Cardiac muscle cell (in vitro differentiated cells and primary cell): ENCODE measurements around the gene ATXN7. TPM values are rescaled to one million over a fixed set of nuclear protein-coding genes. Genes with fewer than 3 reads are reported as not detected.

Experiments
- DNase-seq, 2 donors: peaks; one replicate each; pipeline versions ENCODE4 v3.0.0 to v3.0.0-alpha.2; 2010 to 2017; ENCODE audit warnings: low read depth in 1 of 2, low spot score in 1 of 2
- H3K27ac ChIP-seq: fragments of 200-600 bp; sonication (generic); 2 replicates; pipeline ENCODE4 v1.5.1; 2016
- H3K27me3 ChIP-seq: fragments of 200-600 bp; sonication (generic); 2 replicates; pipeline ENCODE4 v1.6.0; 2016; ENCODE audit warnings: control low read depth
- H3K36me3 ChIP-seq: fragments of 200-600 bp; sonication (generic); 2 replicates; pipeline ENCODE4 v1.5.1; 2016; ENCODE audit warnings: control low read depth
- H3K4me1 ChIP-seq: fragments of 200-600 bp; sonication (generic); 2 replicates; pipeline ENCODE4 v1.8.1; 2017; ENCODE audit warnings: low read depth, mild to moderate bottlenecking, mixed run types
- H3K4me3 ChIP-seq: fragments of 200-600 bp; sonication (generic); 2 replicates; pipeline ENCODE4 v1.5.1; 2016; ENCODE audit warnings: mild to moderate bottlenecking
- H3K9me3 ChIP-seq: fragments of 200-600 bp; sonication (generic); 2 replicates; pipeline ENCODE4 v1.5.1; 2017; ENCODE audit warnings: low read depth, mild to moderate bottlenecking, control low read depth
- polyA plus RNA-seq: library from polyadenylated mRNA; unstranded; fragments of >200 nt; fragmentation: Nextera tagmentation; extraction: Ambion mirVana; gene quantifications from 2 replicates; pipeline ENCODE4 v1.2.1, GENCODE V29; 2016
- total RNA-seq: library from RNA; depleted of rRNA; stranded (reverse); fragments of >200 nt; gene quantifications from 2 replicates; pipeline ENCODE4 v1.2.3, GENCODE V29; 2016
- TF ChIP-seq, protein P1 (sequence below): IDR thresholded peaks from 2 replicates; pipeline ENCODE4 v1.5.1; 2012; ENCODE audit warnings: low read depth, mild to moderate bottlenecking, low read length

Gene ATXN7
- total and polyA plus RNA-seq, 2 experiments from 2014 or later, result 8.2 to 8.3 TPM

DNA sequence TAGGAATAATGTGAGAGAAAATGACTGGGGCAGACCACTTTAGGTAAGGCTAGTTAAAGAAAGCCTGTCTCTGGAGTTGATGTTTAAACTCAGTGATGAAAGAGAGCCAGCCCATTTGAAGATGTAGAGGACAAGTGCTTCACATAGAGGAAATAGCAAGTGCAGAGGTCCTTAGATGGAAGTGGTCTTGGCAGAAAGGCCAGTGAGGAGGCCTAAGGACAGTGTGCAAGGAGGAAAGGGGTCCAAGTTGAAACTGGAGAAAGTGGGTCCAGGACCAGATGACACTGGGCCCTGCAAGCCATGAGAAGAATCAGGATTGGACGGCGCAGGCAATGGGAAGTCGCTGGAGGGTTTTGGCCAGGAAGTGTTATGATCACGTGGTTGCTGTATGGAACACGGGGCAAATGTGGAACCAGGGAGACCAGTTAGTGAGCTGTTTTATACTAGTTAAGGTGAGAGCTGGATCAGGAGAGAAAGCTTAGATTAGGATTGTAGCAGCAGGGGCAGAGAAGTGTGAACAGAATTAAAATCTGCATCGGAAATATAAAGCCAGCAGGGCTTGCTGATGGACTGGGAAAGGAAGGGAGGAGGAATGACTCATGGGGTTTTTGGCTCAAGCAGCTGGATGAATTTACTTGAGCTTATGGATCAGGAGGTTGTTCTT, 96.5 kb downstream of the ATXN7 start:
- Histone ChIP-seq H3K9me3 (no peaks in the 10 kb centered on the region), H3K4me3 (no peak overlapping the region), H3K36me3 (no peaks in the 10 kb centered on the region), H3K27ac (no peak overlapping the region), H3K27me3 (no peaks in the 10 kb centered on the region), H3K4me1 (peaks cover 8% of the 10 kb centered on the region)
- TF ChIP-seq, protein P1, sequence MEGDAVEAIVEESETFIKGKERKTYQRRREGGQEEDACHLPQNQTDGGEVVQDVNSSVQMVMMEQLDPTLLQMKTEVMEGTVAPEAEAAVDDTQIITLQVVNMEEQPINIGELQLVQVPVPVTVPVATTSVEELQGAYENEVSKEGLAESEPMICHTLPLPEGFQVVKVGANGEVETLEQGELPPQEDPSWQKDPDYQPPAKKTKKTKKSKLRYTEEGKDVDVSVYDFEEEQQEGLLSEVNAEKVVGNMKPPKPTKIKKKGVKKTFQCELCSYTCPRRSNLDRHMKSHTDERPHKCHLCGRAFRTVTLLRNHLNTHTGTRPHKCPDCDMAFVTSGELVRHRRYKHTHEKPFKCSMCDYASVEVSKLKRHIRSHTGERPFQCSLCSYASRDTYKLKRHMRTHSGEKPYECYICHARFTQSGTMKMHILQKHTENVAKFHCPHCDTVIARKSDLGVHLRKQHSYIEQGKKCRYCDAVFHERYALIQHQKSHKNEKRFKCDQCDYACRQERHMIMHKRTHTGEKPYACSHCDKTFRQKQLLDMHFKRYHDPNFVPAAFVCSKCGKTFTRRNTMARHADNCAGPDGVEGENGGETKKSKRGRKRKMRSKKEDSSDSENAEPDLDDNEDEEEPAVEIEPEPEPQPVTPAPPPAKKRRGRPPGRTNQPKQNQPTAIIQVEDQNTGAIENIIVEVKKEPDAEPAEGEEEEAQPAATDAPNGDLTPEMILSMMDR, result no peak
- peak in 1 of 2 donors; percentile 76 for DNase-seq

DNA sequence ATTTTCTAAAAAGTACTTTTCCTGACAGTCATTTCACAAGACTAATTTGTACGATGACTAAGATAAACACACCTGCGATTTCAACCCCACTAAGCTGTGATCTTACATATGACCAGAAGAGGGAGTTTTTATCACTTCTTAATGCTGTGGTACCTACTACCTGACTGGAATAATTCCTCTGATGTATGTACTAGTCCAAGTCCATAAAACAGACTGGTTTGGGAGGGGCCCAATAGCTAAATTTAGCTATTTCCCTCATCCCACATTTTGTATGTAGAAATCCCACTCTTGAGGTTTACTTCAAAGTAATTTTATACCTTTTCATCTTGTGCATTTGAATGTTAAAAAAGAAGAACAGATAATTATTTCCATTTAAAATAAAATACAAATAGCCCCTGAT, 98.2 kb downstream of the ATXN7 start:
- TF ChIP-seq, protein P1, result peak; percentile 64
- H3K27me3 ChIP-seq, result no peaks in the 10 kb centered on the region
- H3K36me3 ChIP-seq, result no peaks in the 10 kb centered on the region
- peak; percentile 39 to 40 for DNase-seq
- H3K4me3 ChIP-seq, result no peak overlapping the region
- H3K9me3 ChIP-seq, result no peaks in the 10 kb centered on the region
- H3K27ac ChIP-seq, result no peak overlapping the region
- H3K4me1 ChIP-seq, result peaks cover 14% of the 10 kb centered on the region

DNA sequence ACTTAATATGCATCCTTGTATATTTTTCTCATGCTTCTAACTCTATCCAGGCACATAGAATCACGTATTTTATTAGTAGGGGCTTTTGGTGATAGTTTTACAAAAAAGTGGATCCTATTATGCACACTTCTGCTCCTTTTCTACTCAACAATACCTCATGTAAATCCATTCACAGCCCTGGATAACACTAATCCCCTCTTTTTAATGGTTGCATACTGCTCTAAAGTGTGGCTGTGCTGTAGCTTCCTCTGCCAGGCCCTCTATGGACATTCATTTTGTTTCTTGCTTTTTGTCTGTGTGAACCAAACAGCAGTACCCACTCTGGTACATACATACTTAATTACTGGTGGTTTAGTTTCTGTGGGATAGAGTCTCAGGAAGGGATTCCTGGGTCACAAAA, 99.8 kb downstream of the ATXN7 start:
- Histone ChIP-seq H3K36me3 (no peaks in the 10 kb centered on the region), H3K27me3 (no peaks in the 10 kb centered on the region), H3K27ac (no peak overlapping the region), H3K9me3 (no peaks in the 10 kb centered on the region), H3K4me3 (no peak overlapping the region), H3K4me1 (peaks cover 23% of the 10 kb centered on the region)
- no peak for DNase-seq
- TF ChIP-seq, protein P1, result no peak

DNA sequence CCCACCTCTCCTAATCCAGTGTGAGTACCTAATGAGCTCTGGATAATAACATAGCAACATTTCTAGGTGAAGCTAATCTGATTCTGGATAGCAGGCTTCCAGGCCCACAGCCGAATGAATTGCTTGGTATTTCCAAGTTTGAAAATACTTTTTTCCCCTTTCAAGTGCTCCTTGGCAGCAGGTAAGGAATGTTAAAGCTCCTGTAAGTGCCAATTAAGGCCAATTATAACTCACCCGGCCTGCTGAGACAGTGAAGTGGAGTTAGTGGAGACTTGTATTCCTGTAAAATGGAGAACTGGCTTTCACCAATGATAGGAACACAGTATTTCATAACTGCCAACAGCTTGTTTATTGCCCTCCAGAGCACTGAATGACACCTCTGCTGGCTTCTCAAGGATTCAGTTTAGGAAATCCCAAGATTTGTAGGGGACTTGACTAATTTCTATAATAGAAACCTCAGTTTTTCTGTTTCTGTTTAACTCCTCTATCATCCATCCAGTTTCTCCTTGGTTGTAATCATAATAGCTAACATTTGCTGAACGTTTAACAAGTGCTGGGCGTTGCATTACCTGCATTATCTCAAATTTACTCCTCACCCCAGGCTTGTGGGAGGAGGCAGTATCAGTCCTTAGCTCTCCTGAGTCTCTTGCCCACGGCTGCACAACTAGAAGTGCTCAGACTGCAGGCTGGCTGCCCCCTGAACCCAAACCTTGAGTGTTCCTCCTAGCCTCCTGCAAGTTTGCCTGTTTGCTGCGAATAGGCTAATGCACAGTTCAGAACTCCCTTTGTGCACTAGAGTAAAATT, 101.2 kb downstream of the ATXN7 start:
- H3K4me1 ChIP-seq, result peaks cover 32% of the 10 kb centered on the region
- H3K36me3 ChIP-seq, result no peaks in the 10 kb centered on the region
- H3K27ac ChIP-seq, result peak overlapping the region; percentile 33
- no peaks in the 10 kb centered on the region for H3K9me3 ChIP-seq
- H3K4me3 ChIP-seq, result no peak overlapping the region
- peak in 1 of 2 donors; percentile 66 for DNase-seq
- no peaks in the 10 kb centered on the region for H3K27me3 ChIP-seq
- TF ChIP-seq, protein P1, result no peak

DNA sequence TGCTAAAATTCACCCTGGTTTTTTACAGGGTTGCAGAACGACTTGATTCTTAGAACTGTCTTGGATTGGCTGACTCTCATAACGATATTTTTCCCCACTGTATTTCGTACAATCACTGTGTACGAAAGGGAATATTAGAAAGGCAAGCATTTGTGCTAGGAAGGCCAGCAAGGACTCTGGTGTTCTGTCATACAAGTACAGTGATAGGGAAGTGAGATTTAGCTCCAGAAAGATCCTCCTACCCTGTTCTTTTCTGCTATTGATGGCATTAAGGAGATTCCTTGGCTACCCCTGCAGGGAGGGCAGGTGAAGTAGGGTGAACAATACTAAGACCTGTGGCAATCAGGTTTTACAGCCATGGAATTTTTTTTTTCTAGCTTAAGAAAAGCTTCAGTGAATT, 102.3 kb downstream of the ATXN7 start:
- Histone ChIP-seq H3K4me1 (peaks cover 43% of the 10 kb centered on the region), H3K27ac (no peak overlapping the region), H3K27me3 (no peaks in the 10 kb centered on the region), H3K4me3 (no peak overlapping the region), H3K9me3 (no peaks in the 10 kb centered on the region), H3K36me3 (no peaks in the 10 kb centered on the region)
- TF ChIP-seq, protein P1, result no peak
- no peak for DNase-seq
